ENCODE measurements around the gene PHACTR1. TPM values are rescaled to one million over a fixed set of nuclear protein-coding genes. Genes with fewer than 3 reads are reported as not detected.

Gene PHACTR1
- total RNA-seq, 1 experiment from 2014 or later = not detected

GRCh38 chr6:13282393-13283069, 566.0 kb downstream of the PHACTR1 start:
- H3K4me2 ChIP-seq (ENCODE audit: low read length) = no peak overlapping the region
- no peak overlapping the region for H2AFZ ChIP-seq (ENCODE audit: low read length)
- H3K27ac ChIP-seq (ENCODE audit: low read length) = no peak overlapping the region
- H3K9me3 ChIP-seq (ENCODE audit: low read length) = no peaks in the 10 kb centered on the region
- ChIA-PET POLR2A (ENCODE audit: unreplicated experiment) (no interaction called here), CTCF (no interaction called here)
- TF ChIP-seq EZH2phosphoT487 (IDR thresholded peaks at IDR 0.05; ENCODE audit: borderline replicate concordance, low read length) (no peak), CTCF (conservative IDR thresholded peaks at IDR 0.05; ENCODE audit: low read depth, low read length) (no peak), EZH2 (IDR thresholded peaks at IDR 0.05; ENCODE audit: low read length, unreplicated experiment) (no peak)
- no peaks in the 10 kb centered on the region for H3K27me3 ChIP-seq (ENCODE audit: low read length)
- no peaks in the 10 kb centered on the region for H3K4me1 ChIP-seq (ENCODE audit: insufficient read depth, low read length)
- no peak for ATAC-seq
- H3K36me3 ChIP-seq (ENCODE audit: low read depth, low read length) = no peaks in the 10 kb centered on the region
- no peaks in the 10 kb centered on the region for H4K20me1 ChIP-seq (ENCODE audit: low read length)
- DNase-seq = no peak
- intact Hi-C loops (cut with micrococcal nuclease) = no loop called here
- H3K4me3 ChIP-seq (ENCODE audit: low read length) = no peak overlapping the region
- no TSS peak for BruUV-seq (replicated peaks)
- no peaks in the 10 kb centered on the region for H3K9me2 ChIP-seq (replicated peaks; ENCODE audit: low read length)
- H3K79me2 ChIP-seq (ENCODE audit: low read length) = no peaks in the 10 kb centered on the region
- no peak overlapping the region for H3K9ac ChIP-seq (ENCODE audit: low read length)
- H3F3A ChIP-seq (ENCODE audit: low read length, unreplicated experiment) = no peaks in the 10 kb centered on the region

- no peaks in the 10 kb centered on the region for H3K79me2 ChIP-seq (ENCODE audit: low read length)
- H3K9me3 ChIP-seq (ENCODE audit: low read length) = no peaks in the 10 kb centered on the region
- H3K4me2 ChIP-seq (ENCODE audit: low read length) = no peak overlapping the region
- no peak overlapping the region for H3K4me3 ChIP-seq (ENCODE audit: low read length)
- H3F3A ChIP-seq (ENCODE audit: low read length, unreplicated experiment) = no peaks in the 10 kb centered on the region
- H3K9me2 ChIP-seq (replicated peaks; ENCODE audit: low read length) = no peaks in the 10 kb centered on the region
- no peaks in the 10 kb centered on the region for H4K20me1 ChIP-seq (ENCODE audit: low read length)
- TF ChIP-seq CTCF (conservative IDR thresholded peaks at IDR 0.05; ENCODE audit: low read depth, low read length) (no peak), EZH2phosphoT487 (IDR thresholded peaks at IDR 0.05; ENCODE audit: borderline replicate concordance, low read length) (no peak), EZH2 (IDR thresholded peaks at IDR 0.05; ENCODE audit: low read length, unreplicated experiment) (no peak)
- no peak overlapping the region for H2AFZ ChIP-seq (ENCODE audit: low read length)
- no peak for DNase-seq
- H3K9ac ChIP-seq (ENCODE audit: low read length) = no peak overlapping the region
- ATAC-seq = no peak
- BruUV-seq (replicated peaks) = no TSS peak
- H3K27me3 ChIP-seq (ENCODE audit: low read length) = no peaks in the 10 kb centered on the region
- H3K4me1 ChIP-seq (ENCODE audit: insufficient read depth, low read length) = no peaks in the 10 kb centered on the region
- intact Hi-C loops (cut with micrococcal nuclease) = no loop called here
- ChIA-PET POLR2A (ENCODE audit: unreplicated experiment) (no interaction called here), CTCF (no interaction called here)
- no peaks in the 10 kb centered on the region for H3K36me3 ChIP-seq (ENCODE audit: low read depth, low read length)
- no peak overlapping the region for H3K27ac ChIP-seq (ENCODE audit: low read length)
Measured at GRCh38 chr6:13283331-13283730, 566.8 kb downstream of the PHACTR1 start.

GRCh38 chr6:13284646-13285045, 568.1 kb downstream of the PHACTR1 start:
- H3F3A ChIP-seq (ENCODE audit: low read length, unreplicated experiment) = no peaks in the 10 kb centered on the region
- H3K9me2 ChIP-seq (replicated peaks; ENCODE audit: low read length) = no peaks in the 10 kb centered on the region
- ChIA-PET CTCF (no interaction called here), POLR2A (ENCODE audit: unreplicated experiment) (no interaction called here)
- H3K4me1 ChIP-seq (ENCODE audit: insufficient read depth, low read length) = no peaks in the 10 kb centered on the region
- no peak overlapping the region for H3K4me2 ChIP-seq (ENCODE audit: low read length)
- no TSS peak for BruUV-seq (replicated peaks)
- H3K9me3 ChIP-seq (ENCODE audit: low read length) = no peaks in the 10 kb centered on the region
- no peaks in the 10 kb centered on the region for H3K36me3 ChIP-seq (ENCODE audit: low read depth, low read length)
- no peak overlapping the region for H3K9ac ChIP-seq (ENCODE audit: low read length)
- H3K27ac ChIP-seq (ENCODE audit: low read length) = no peak overlapping the region
- no peaks in the 10 kb centered on the region for H3K27me3 ChIP-seq (ENCODE audit: low read length)
- DNase-seq (no peak), ATAC-seq (no peak)
- H4K20me1 ChIP-seq (ENCODE audit: low read length) = no peaks in the 10 kb centered on the region
- no peak for TF ChIP-seq EZH2 (IDR thresholded peaks at IDR 0.05; ENCODE audit: low read length, unreplicated experiment)
- no peak for TF ChIP-seq CTCF (conservative IDR thresholded peaks at IDR 0.05; ENCODE audit: low read depth, low read length)
- TF ChIP-seq EZH2phosphoT487 (IDR thresholded peaks at IDR 0.05; ENCODE audit: borderline replicate concordance, low read length) = no peak
- H3K79me2 ChIP-seq (ENCODE audit: low read length) = no peaks in the 10 kb centered on the region
- no peak overlapping the region for H2AFZ ChIP-seq (ENCODE audit: low read length)
- no peak overlapping the region for H3K4me3 ChIP-seq (ENCODE audit: low read length)
- intact Hi-C loops (cut with micrococcal nuclease) = no loop called here

Measured in PC-3 (cell line).